OCI-LY1 (cell line): ENCODE data around the gene DPH6.

ENCODE experiments used
- H2AFZ ChIP-seq: fragments of 200-600 bp; sonication (generic), shearing (Covaris generic); 2 replicates; pipeline ENCODE4 v1.6.0; 2014; ENCODE audit warnings: antibody characterized with exemption, mild to moderate bottlenecking, low read length
- H3F3A ChIP-seq: fragments of 200-600 bp; sonication (generic), shearing (Covaris generic); 2 replicates; pipeline ENCODE4 v1.6.0; 2014; ENCODE audit warnings: mild to moderate bottlenecking, antibody characterized with exemption, low read length, moderate library complexity; ENCODE audit not compliant: insufficient read depth
- H3K27ac ChIP-seq: fragments of 200-600 bp; sonication (generic); 2 replicates; pipeline ENCODE4 v1.5.1; 2014; ENCODE audit warnings: low read length, mixed run types, mild to moderate bottlenecking, low read depth; ENCODE audit not compliant: poor library complexity, severe bottlenecking
- H3K27me3 ChIP-seq: fragments of 200-600 bp; sonication (generic); 2 replicates; pipeline ENCODE4 v1.6.0; 2014; ENCODE audit warnings: antibody characterized with exemption, mild to moderate bottlenecking, low read length, moderate library complexity; ENCODE audit not compliant: insufficient read depth
- H3K36me3 ChIP-seq: fragments of 200-600 bp; sonication (generic); 2 replicates; pipeline ENCODE4 v1.6.1; 2014; ENCODE audit warnings: mild to moderate bottlenecking, antibody characterized with exemption, low read length, moderate library complexity, mixed read lengths; ENCODE audit not compliant: insufficient read depth
- H3K4me1 ChIP-seq: fragments of 200-600 bp; sonication (generic); 2 replicates; pipeline ENCODE4 v1.5.1; 2014; ENCODE audit warnings: mild to moderate bottlenecking, low read length, moderate library complexity; ENCODE audit not compliant: insufficient read depth, severe bottlenecking
- H3K4me2 ChIP-seq: fragments of 200-600 bp; sonication (generic), shearing (Covaris generic); 2 replicates; pipeline ENCODE4 v1.6.1; 2014; ENCODE audit warnings: low read length
- H3K4me3 ChIP-seq: fragments of 200-600 bp; sonication (generic); 2 replicates; pipeline ENCODE4 v1.5.1; 2014; ENCODE audit warnings: low read length, low read depth, mild to moderate bottlenecking, mixed read lengths; ENCODE audit not compliant: poor library complexity, severe bottlenecking
- H3K79me2 ChIP-seq: fragments of 200-600 bp; shearing (Covaris generic); 2 replicates; pipeline ENCODE4 v1.6.1; 2016; ENCODE audit warnings: mixed run types, low read length, mixed read lengths; ENCODE audit not compliant: insufficient read depth
- H3K9ac ChIP-seq: fragments of 200-600 bp; sonication (generic), shearing (Covaris generic); 2 replicates; pipeline ENCODE4 v1.6.1; 2014; ENCODE audit warnings: mild to moderate bottlenecking, low read length, mixed read lengths
- H3K9me2 ChIP-seq: fragments of 200-600 bp; sonication (generic), shearing (Covaris generic); 2 replicates; pipeline ENCODE4 v1.6.1; 2014; ENCODE audit warnings: low read depth, mild to moderate bottlenecking, low read length, mixed read lengths
- H3K9me3 ChIP-seq: fragments of 200-600 bp; shearing (Covaris generic); 2 replicates; pipeline ENCODE4 v1.6.1; 2014; ENCODE audit warnings: low read length, mixed read lengths
- H4K20me1 ChIP-seq: fragments of 200-600 bp; sonication (generic), shearing (Covaris generic); 2 replicates; pipeline ENCODE4 v1.6.0; 2016; ENCODE audit warnings: mild to moderate bottlenecking, low read length; ENCODE audit not compliant: insufficient read depth
- CTCF ChIP-seq: fragments of 200-600 bp; sonication (generic), shearing (Covaris generic); IDR thresholded peaks from 2 replicates; pipeline ENCODE4 v1.5.1; 2017; ENCODE audit warnings: mild to moderate bottlenecking, antibody characterized with exemption, low read length, moderate library complexity, mixed read lengths
- EZH2 ChIP-seq: fragments of 200-600 bp; sonication (generic), shearing (Covaris generic); IDR thresholded peaks from 2 replicates; pipeline ENCODE4 v1.8.0; 2017; ENCODE audit warnings: borderline replicate concordance, mixed run types, mild to moderate bottlenecking, antibody characterized with exemption, low read length, moderate library complexity, mixed read lengths

The DPH6 gene

GRCh38 chr15:35481992-35482391 is 64.0 kb downstream of the DPH6 start:
- Histone ChIP-seq H2AFZ (no peak overlapping the region), H3K4me2 (no peak overlapping the region), H3K4me1 (no peaks in the 10 kb centered on the region), H3F3A (no peaks in the 10 kb centered on the region), H3K27ac (no peak overlapping the region), H3K79me2 (no peaks in the 10 kb centered on the region), H3K9ac (no peak overlapping the region), H4K20me1 (no peaks in the 10 kb centered on the region), H3K4me3 (no peak overlapping the region), H3K9me2 (no peaks in the 10 kb centered on the region), H3K36me3 (peaks cover 4% of the 10 kb centered on the region; the same call in 1 of the 2 replicates), H3K9me3 (no peaks in the 10 kb centered on the region), H3K27me3 (no peaks in the 10 kb centered on the region)
- no peak for TF ChIP-seq CTCF
- TF ChIP-seq EZH2, result no peak

DNA sequence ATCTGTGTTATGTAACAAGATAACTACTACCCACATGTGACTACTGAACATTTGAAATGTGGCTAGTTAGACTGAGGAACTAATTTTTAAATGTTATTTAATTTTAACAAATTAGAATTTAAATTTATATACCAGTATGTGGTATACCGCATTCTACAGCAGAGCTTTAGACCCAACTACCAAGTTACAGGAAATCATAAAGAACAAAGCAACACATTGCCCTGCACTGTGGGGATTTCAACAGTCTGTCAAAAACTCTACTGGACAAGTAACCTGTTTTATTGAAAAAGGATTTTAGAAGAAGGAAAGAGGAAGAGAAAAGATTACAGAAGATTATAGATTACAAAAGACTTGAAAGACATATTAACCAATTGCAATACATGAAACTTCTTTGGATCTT is 64.9 kb downstream of the DPH6 start:
- no peak for TF ChIP-seq EZH2
- no peak overlapping the region for H3K4me2 ChIP-seq
- H3K27me3 ChIP-seq, result no peaks in the 10 kb centered on the region
- H3K4me3 ChIP-seq, result no peak overlapping the region
- H3K4me1 ChIP-seq, result no peaks in the 10 kb centered on the region
- H3F3A ChIP-seq, result no peaks in the 10 kb centered on the region
- H3K9me2 ChIP-seq, result no peaks in the 10 kb centered on the region
- H2AFZ ChIP-seq, result no peak overlapping the region
- H3K79me2 ChIP-seq, result no peaks in the 10 kb centered on the region
- no peaks in the 10 kb centered on the region for H3K9me3 ChIP-seq
- H3K9ac ChIP-seq, result no peak overlapping the region
- H3K36me3 ChIP-seq, result peaks cover 4% of the 10 kb centered on the region; the same call in 1 of the 2 replicates
- no peak overlapping the region for H3K27ac ChIP-seq
- H4K20me1 ChIP-seq, result no peaks in the 10 kb centered on the region

GRCh38 chr15:35479423-35479822 is 66.5 kb downstream of the DPH6 start:
- Histone ChIP-seq H3K4me2 (no peak overlapping the region), H3K27ac (no peak overlapping the region), H3K9me2 (no peaks in the 10 kb centered on the region), H2AFZ (no peak overlapping the region), H3K9ac (no peak overlapping the region), H3K4me1 (no peaks in the 10 kb centered on the region), H3F3A (no peaks in the 10 kb centered on the region), H3K27me3 (no peaks in the 10 kb centered on the region), H3K36me3 (peaks cover 2% of the 10 kb centered on the region; the same call in 1 of the 2 replicates), H3K79me2 (no peaks in the 10 kb centered on the region), H3K9me3 (no peaks in the 10 kb centered on the region), H3K4me3 (no peak overlapping the region), H4K20me1 (no peaks in the 10 kb centered on the region)
- no peak for TF ChIP-seq EZH2
- TF ChIP-seq CTCF, result no peak
